ENCODE results near the gene VPS37D. TPM values are rescaled to one million over a fixed set of nuclear protein-coding genes. Genes with fewer than 3 reads are reported as not detected.
"Not testable (repeated sequence)": the region's sequence is repeated elsewhere in the genome, so short reads cannot be mapped to it uniquely, and the experiment has no call there.

Gene VPS37D
- total and polyA plus RNA-seq, 2 experiments from 2014 or later, result 2.2 to 7.0 TPM

- no peak for DNase-seq (ENCODE audit: low spot score)
- H3K4me3 Mint-ChIP-seq, result no peak overlapping the region
These were observed 45.1 kb downstream of the VPS37D start for GRCh38 chr7:73712773-73713172.

GRCh38 chr7:73713319-73713718 is 45.7 kb downstream of the VPS37D start:
- not testable (repeated sequence) for H3K4me1 Mint-ChIP-seq; H3K79me2 ChIP-seq (replicated peaks; ENCODE audit: insufficient read depth); H2AFZ ChIP-seq; ATAC-seq; H4K20me1 ChIP-seq (replicated peaks; ENCODE audit: insufficient read depth); H3K9me2 ChIP-seq (ENCODE audit: insufficient read depth); H3K4me3 Mint-ChIP-seq; H3K4me1 ChIP-seq (ENCODE audit: insufficient read depth); H3K27me3 ChIP-seq (ENCODE audit: insufficient read depth); H3K9me3 Mint-ChIP-seq; H3K27me3 Mint-ChIP-seq (ENCODE audit: insufficient read depth, low read depth, poor library complexity); H3K27ac ChIP-seq (ENCODE audit: low read depth); H3K4me3 ChIP-seq; H3K4me2 ChIP-seq; H3K27ac Mint-ChIP-seq; H3K36me3 ChIP-seq (ENCODE audit: insufficient read depth); DNase-seq (ENCODE audit: low spot score); H3F3A ChIP-seq (replicated peaks; ENCODE audit: low read depth); H3K36me3 Mint-ChIP-seq (ENCODE audit: low read depth)

More at GRCh38 chr7:73712773-73713172, 45.1 kb downstream of the VPS37D start:
- H3K36me3 Mint-ChIP-seq (ENCODE audit: low read depth), result no peaks in the 10 kb centered on the region
- ATAC-seq, result no peak
- Histone ChIP-seq H3K79me2 (replicated peaks; ENCODE audit: insufficient read depth) (no peaks in the 10 kb centered on the region), H3K27ac (ENCODE audit: low read depth) (no peak overlapping the region), H3K4me1 (ENCODE audit: insufficient read depth) (no peaks in the 10 kb centered on the region), H4K20me1 (replicated peaks; ENCODE audit: insufficient read depth) (no peaks in the 10 kb centered on the region; the same call in 1 of the 2 replicates), H3K36me3 (ENCODE audit: insufficient read depth) (no peaks in the 10 kb centered on the region), H2AFZ (no peak overlapping the region), H3F3A (replicated peaks; ENCODE audit: low read depth) (no peaks in the 10 kb centered on the region), H3K4me3 (no peak overlapping the region), H3K4me2 (no peak overlapping the region), H3K9me2 (ENCODE audit: insufficient read depth) (no peaks in the 10 kb centered on the region), H3K27me3 (ENCODE audit: insufficient read depth) (peaks cover under 1% of the 10 kb centered on the region; the same call in 1 of the 2 replicates)
- H3K27ac Mint-ChIP-seq, result no peak overlapping the region
- peaks cover 6% of the 10 kb centered on the region for H3K27me3 Mint-ChIP-seq (ENCODE audit: insufficient read depth, low read depth, poor library complexity)
- H3K9me3 Mint-ChIP-seq, result no peaks in the 10 kb centered on the region
- no peaks in the 10 kb centered on the region for H3K4me1 Mint-ChIP-seq
- no peak for TF ChIP-seq NANOG (IDR thresholded peaks at IDR 0.05; ENCODE audit: borderline replicate concordance)
- no peak for TF ChIP-seq POLR2AphosphoS5 (IDR thresholded peaks at IDR 0.05; ENCODE audit: low read depth)
- TF ChIP-seq JUNB (IDR thresholded peaks at IDR 0.05; ENCODE audit: unreplicated experiment), result no peak
- TF ChIP-seq CREB1 (CRISPR knock-in tag; IDR thresholded peaks at IDR 0.05; ENCODE audit: low read depth), result no peak

- no peaks in the 10 kb centered on the region; the same call in 1 of the 2 replicates for H4K20me1 ChIP-seq (replicated peaks; ENCODE audit: insufficient read depth)
- H3K27ac ChIP-seq (ENCODE audit: low read depth), result no peak overlapping the region
- H3K4me3 ChIP-seq, result no peak overlapping the region
- no peaks in the 10 kb centered on the region for H3K79me2 ChIP-seq (replicated peaks; ENCODE audit: insufficient read depth)
- no peaks in the 10 kb centered on the region for H3K9me2 ChIP-seq (ENCODE audit: insufficient read depth)
- no peak overlapping the region for H2AFZ ChIP-seq
- no peaks in the 10 kb centered on the region; the same call in 1 of the 2 replicates for H3K4me1 ChIP-seq (ENCODE audit: insufficient read depth)
- peaks cover 22% of the 10 kb centered on the region for H3K27me3 Mint-ChIP-seq (ENCODE audit: insufficient read depth, low read depth, poor library complexity)
- no peaks in the 10 kb centered on the region for H3K36me3 Mint-ChIP-seq (ENCODE audit: low read depth)
- H3K4me1 Mint-ChIP-seq, result no peaks in the 10 kb centered on the region; the same call in 2 of the 3 replicates
- H3K27ac Mint-ChIP-seq, result no peak overlapping the region
- no peaks in the 10 kb centered on the region for H3K36me3 ChIP-seq (ENCODE audit: insufficient read depth)
- peaks cover 24% of the 10 kb centered on the region for H3K27me3 ChIP-seq (ENCODE audit: insufficient read depth)
- H3F3A ChIP-seq (replicated peaks; ENCODE audit: low read depth), result no peaks in the 10 kb centered on the region
- ATAC-seq (no peak), DNase-seq (ENCODE audit: low spot score) (no peak)
- no peaks in the 10 kb centered on the region for H3K9me3 Mint-ChIP-seq
- H3K4me3 Mint-ChIP-seq, result no peak overlapping the region
- H3K4me2 ChIP-seq, result no peak overlapping the region
- TF ChIP-seq NANOG (IDR thresholded peaks at IDR 0.05; ENCODE audit: borderline replicate concordance) (no peak), ZNF331 (CRISPR knock-in tag; IDR thresholded peaks at IDR 0.05; ENCODE audit: low read depth) (no peak), CTCF (conservative IDR thresholded peaks at IDR 0.05; ENCODE audit: low read depth in 2 of 2) (no peak), POLR2AphosphoS5 (IDR thresholded peaks at IDR 0.05; ENCODE audit: low read depth) (no peak), ETS1 (IDR thresholded peaks at IDR 0.05) (no peak), JUNB (IDR thresholded peaks at IDR 0.05; ENCODE audit: unreplicated experiment) (no peak)
These were observed 48.2 kb downstream of the VPS37D start for GRCh38 chr7:73715648-73716317.

Measured in GM23338 (cell line).